ENCODE measurements around the gene TLK1.

- TF ChIP-seq CTCF (IDR thresholded peaks at IDR 0.05; ENCODE audit: poor library complexity, severe bottlenecking) (no peak), POLR2AphosphoS5 (IDR thresholded peaks at IDR 0.05) (no peak), EP300 (conservative IDR thresholded peaks at IDR 0.05; ENCODE audit: poor library complexity, severe bottlenecking) (no peak)
Measured at GRCh38 chr2:171185165-171185818, 24.6 kb upstream of the TLK1 start.

Measured in neural cell (in vitro differentiated cells).